NCI-H2196 (cell line): Measurements from ENCODE around the gene CCDC180.
"Not testable (repeated sequence)": the region's sequence is repeated elsewhere in the genome, so short reads cannot be mapped to it uniquely, and the experiment has no call there.

ENCODE experiments used
- DNase-seq: peaks from one replicate; lab custom pipeline; 2025; ENCODE audit not compliant: unreplicated experiment; lab: John Stamatoyannopoulos, UW

The CCDC180 gene

DNA sequence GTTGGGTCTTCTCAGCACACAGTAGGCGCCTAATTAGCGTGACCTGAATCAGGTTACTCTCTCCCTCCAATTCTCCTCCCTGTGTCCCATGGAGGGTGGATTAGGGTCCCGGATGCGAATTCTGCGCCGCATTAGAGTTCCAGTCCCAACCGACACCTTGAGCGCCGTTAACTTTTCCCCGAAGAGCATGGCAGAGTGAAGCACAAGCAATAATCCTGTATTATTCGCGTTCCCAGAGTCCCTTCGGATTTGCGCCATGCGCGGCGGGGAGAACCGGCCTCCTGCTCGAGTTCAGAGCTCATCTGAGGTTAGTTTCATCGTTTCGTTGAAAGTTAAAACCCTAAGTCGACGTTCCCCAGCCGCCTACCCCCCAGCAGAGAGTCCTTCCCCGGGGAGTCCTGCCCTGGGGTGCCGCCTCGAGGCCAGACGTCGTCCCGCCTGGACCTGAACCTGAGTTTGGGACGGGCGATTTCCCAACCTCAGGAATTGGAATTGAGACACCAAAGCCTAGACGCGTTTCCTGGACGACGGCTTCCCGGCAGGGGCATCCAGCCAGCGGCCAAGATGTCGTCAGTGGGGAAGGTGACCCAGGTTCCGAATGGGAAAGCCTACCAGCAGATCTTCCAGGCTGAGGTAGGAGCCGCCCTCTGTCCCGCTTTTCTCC, at the start of gene CCDC180:
CCDC180 (plus strand) TSS at position 160 of the 664 bp plus-strand sequence; CDS start at position 565, 405 bp downstream.
- no peak for DNase-seq

DNA sequence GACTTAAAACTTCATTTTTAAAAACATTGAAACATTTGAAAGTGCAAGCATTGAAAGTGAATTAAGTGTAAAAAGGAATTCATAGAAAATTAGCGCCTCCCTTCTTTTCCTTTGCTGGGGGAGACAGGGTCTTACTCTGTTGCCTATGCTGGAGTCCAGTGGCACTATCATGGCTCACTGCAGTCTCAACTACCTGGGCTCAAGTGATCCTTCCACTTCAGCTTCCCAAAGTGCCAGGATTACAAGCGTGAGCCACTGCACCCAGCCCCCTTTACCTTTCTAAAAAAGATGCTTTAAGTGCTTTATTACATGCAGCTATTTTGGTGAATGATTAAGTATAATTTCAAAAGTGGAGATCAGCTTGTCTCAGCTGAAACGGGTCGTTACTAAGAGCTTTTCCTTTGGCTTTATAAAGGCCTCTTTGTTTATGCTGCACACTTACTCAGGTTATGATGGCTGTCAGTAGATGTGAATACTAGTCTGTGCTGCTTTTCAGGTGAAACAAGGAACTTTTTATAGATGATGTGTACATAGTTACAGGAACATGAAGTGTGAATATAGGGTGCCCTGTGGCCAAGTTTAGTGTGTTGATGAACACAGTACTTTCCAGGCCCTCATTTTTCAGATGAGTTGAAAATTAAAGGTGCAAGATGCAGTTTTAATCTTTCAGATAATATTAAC, 47.5 kb upstream of the CCDC180 start:
- DNase-seq: not testable (repeated sequence)

DNA sequence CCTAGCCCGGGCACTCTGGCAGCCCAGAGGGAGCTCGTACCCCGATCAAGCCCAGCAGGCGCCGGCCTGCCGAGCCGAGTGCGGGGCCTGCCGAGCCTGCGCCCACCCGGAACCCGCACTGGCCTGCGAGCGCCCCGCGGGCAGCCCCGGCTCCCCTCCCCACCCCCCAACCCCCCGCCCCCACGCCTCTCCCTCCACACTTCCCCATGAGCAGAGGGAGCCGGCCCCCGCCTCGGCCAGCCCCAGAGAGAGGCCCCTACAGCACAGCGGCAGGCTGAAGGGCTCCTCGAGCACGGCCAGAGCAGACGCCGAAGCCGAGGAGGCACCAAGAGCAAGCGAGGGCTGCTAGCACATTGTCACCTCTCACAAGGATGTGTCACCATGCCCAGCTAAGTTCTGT, 36.2 kb upstream of the CCDC180 start:
- no peak for DNase-seq

DNA sequence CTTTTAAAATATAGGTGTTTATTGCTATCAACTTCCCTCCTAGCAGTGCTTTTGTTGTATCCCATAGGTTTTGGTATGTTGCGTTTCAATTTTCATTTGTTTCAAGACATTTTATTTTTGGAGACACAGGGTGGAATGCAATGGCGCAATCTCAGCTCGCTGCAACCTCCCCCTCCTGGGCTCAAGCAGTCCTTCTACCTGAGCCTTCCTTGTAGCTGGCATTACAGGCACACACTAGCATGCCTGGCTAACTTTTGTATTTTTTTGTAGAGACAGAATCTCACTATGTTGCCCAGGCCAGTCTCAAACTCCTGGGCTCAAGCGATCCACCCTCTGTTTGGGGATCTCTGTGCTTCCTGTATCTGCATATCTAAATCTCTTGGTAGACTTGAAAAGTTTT, 35.4 kb upstream of the CCDC180 start:
- DNase-seq: no peak

DNA sequence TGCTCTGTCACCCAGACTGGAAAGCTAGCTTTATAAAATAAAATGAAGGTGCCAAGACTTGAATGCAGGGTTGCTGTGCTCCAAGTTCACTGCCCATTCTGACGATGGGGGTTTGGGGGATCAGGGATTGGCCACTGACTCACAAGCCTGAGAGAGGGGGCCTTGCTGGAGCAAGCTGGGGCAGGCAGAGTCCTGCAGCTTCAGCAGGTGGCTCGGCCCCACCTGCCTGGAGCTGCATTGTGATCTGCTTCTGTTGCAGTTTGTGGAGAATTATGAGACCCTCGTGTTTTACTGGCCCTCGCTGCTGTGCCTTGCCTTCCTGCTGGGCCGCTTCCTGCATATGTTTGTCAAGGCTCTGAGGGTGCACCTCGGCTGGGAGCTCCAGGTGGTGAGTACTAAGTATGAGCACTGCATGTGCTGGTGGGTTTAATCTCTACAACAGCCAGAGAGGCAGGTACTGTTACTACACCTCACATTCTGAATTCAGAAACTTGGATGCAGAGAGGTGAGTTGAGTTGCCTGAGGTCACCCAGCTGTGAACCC, 31.1 kb upstream of the CCDC180 start:
- DNase-seq: no peak

DNA sequence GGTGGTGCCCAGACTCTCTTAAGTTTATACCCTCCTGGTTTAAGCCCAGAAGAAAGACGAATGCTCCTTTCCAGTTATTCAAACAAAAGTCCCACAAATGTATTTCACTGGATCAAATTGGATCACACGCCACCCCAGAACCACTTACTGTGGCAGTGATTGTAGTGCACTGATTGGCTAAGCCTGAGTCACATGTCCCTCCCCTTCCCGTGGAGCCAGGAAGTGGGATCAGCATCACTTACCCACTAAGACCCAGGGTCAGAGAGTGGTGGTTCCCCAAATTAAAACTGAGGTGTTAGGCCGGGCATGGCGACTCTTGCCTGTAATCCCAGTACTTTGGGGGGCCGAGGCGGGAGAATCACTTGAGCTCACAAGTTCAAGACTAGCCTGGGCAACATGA, 29.5 kb upstream of the CCDC180 start:
- no peak for DNase-seq

DNA sequence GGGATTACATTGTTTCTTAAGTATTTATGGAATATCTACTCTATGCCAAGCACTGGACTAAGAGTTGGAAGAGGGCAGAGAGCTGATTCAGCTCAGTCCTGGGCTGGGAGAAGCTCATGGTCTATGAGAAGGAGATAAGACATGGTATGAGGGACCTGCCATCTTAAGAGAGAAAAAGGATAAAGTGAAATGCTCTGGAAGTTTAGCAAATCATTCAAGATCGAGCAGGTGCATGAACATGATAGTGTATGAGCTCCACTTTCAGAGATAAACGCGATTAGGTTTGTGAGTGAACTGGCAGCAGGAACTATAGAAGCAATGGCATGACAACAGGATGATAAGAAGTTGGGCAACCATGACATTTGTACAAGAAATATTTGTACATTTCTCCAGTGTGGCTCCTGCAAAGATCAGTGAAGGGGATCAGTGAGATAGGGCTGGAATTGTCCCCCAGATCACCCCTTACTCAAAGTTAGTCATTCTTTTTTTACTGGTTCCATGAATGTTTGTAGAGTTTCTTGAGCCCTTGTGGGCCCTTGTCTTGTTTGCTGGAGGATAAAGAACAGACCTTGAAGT, 26.6 kb upstream of the CCDC180 start:
- DNase-seq: no peak

DNA sequence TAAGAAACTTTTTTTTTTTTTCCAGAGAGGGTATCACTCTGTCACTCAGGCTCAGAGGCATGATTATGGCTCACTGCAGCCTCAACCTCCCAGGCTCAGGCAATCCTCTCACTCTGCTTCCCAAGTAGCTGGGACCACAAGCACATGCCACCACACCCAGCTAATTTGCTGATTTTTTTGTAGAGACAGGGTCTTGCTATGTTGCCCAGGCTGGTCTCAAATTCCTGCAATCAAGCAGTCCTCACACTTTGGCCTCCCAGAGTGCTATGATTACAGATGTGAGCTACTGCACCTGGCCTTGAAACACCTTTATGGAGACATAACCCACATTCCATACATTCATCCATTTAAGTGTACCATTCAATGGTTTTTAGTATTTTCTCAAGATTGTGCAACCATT, 23.7 kb upstream of the CCDC180 start:
- DNase-seq: no peak

DNA sequence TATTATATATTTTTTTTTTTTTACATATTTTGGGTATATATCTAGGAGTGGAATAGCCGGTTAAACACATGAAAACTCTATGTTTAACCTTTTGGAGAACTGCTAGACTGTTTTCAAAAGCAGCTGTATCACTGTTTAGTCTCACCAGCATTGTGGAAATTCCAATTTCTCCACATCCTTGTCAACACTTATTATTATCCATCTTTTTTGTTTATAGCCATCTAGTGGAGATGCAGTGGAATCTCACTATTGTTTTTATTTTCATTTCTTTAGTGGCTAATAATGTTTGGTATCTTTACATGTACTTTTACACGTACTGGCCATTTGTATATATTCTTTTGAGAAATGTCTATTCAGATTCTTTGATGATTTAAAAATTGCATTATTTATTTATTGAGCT, 22.7 kb upstream of the CCDC180 start:
- DNase-seq: no peak

DNA sequence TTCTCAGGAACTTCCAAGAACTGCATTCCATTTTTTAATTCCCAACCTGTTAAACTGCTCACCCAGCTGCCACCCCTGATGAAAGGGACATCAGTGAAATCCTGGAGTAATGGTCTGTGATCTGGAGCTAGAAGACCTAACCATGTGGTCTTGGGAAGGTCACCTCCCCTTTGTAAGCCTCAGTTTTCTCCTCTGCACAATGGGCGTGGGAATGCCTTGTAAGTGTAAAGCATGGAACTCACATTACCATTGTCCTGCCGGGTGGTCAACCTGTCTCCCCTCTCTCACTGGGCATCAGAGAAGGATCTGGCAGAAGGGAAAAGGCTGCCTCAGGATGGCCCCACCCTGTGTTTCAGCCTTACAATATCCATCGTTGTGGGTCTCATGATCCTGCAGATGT, 15.3 kb upstream of the CCDC180 start:
- no peak for DNase-seq

DNA sequence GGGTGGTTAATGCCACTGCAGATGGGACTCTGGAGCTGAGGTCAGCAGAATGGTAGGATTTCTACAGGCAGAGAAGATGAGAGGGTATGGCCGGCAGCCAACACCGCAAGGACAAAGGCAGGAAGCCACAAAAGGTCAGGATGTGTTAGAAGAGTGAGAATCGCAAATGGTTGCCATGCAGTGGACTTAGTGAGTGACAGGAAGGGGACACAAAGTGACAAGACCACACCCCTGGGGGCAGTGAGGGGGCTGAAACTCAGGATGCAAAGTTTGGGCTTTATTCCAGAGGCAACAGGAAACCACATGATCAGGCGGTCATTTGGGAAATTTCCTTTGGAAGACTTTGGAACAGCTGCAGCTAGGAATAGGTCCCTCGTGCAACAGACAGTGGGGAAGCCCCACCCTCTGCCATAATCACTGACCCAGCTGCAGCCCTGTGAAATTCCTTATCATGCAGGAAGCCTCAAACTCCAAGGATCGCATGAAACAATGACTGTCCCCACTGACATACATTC, 14.2 kb upstream of the CCDC180 start:
- peak; percentile 77 for DNase-seq

DNA sequence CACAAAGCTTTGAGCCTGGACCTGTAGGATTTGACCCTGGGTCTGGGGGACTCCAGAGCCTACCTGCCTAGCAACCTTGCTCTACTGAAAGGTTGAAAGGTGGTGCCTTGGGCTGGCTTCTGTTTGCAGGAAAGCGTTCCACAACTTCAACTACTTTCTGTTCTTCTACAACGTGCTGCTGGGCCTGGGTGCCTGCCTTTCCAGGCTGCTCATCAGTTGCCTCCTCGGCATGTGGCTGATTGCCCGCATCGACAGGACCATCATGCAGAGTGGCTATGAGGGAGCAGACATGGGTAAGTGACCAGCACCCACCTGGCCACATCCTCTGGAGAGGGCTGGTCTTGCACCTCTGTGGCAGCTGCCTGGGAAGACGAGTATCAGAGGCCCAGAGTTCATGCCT, 13.6 kb upstream of the CCDC180 start:
- DNase-seq: no peak

DNA sequence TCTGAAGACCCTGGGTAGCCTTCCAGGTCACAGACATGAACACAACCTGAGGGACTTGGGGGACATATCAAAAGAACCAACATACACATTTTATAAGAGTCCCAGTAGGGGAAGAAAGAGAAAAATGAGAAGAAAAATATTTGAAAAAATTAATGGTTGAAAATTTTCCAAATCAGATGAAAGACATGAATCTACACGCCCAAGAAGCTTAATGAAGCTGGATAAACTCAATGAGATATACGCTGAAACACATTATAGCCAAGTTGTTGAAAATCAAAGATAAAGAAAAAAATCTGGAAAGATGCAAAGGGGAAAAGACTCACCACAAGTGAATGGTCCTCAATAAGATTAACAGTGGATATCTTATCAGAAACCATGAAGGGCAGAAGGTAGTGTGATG, 9.6 kb upstream of the CCDC180 start:
- DNase-seq: no peak

DNA sequence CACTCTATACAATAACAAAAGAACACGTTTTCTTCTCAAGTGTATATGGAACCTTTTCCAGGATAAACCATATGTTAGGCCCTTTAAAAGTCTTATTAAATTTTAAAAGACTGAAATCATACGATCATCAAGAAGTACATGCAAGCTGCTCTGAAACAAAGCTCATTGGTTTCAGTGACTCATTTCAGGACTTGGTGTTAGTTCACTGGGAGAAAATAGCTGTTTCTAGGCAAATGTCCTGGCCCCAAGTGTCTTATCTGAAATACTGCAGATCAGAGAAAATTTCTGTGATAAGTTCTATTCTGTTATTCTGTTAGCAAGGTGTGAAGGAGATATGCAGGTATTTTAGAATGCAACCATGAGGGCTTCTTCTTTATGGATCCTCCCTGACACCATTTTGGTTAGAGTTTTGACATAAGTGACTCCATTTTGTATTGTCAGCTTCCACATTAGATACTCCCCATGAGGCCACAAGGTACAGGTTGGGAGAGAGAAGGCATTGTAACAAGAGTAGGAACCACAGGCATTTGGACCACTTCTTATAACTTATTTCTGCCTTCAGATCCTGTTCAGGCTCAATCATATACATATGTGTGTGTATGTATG, 7.5 kb upstream of the CCDC180 start:
- DNase-seq: no peak

DNA sequence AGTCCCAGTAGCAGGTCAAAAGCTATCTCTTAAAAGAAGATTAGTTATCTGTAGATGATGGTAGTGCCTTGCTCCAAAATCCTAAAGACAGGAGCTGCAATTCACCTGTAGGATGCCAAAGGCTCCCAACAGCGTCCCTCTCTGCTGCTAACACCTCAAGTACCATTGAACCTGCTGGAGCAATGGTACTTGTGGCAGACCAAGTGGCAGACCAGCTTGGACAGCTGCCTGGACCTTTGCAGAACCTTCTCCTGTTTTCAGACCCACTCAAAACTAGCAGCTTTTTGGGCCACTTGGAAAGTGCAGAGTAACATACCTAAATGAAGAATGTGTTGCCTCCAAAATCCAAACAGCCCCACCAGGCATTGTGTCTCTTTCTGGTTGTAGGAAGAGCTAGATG, 6.9 kb upstream of the CCDC180 start:
- no peak for DNase-seq

DNA sequence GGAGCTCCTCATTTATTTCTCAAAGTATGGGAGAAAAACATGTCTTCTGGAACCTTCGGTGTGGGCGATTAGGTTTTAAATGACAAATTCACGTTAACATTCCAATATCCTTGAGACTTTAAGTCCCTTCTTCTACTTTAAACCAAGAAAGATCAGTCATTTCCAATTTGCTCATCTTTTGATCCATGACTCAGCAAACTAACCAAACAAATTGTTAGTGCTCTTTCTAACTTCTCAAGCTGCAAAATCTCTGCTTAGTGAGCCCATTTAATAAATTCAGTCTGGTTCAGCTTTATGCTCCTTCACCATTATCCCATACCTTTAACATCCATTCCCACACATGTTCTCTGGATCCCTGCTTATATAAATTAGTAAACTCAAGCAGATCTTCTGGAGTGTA, 5.5 kb upstream of the CCDC180 start:
- DNase-seq: no peak

DNA sequence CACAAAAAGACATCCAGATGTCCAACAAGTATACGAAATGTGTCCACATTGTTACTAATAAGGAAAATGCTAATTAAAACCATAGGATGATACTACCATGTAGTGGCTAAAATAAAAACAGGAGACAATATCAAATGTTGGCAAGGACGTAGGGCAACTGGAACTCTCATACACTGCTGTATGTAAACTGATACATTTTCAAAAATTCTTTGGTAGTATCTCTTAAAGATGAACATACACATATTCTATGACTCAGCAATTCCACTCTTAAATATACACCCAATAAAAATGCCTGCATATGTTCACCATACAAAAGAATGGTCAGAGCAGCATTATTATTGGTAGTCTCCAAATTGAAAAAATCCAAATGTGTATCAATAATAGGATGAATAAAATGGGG, 2.9 kb upstream of the CCDC180 start:
- no peak for DNase-seq

DNA sequence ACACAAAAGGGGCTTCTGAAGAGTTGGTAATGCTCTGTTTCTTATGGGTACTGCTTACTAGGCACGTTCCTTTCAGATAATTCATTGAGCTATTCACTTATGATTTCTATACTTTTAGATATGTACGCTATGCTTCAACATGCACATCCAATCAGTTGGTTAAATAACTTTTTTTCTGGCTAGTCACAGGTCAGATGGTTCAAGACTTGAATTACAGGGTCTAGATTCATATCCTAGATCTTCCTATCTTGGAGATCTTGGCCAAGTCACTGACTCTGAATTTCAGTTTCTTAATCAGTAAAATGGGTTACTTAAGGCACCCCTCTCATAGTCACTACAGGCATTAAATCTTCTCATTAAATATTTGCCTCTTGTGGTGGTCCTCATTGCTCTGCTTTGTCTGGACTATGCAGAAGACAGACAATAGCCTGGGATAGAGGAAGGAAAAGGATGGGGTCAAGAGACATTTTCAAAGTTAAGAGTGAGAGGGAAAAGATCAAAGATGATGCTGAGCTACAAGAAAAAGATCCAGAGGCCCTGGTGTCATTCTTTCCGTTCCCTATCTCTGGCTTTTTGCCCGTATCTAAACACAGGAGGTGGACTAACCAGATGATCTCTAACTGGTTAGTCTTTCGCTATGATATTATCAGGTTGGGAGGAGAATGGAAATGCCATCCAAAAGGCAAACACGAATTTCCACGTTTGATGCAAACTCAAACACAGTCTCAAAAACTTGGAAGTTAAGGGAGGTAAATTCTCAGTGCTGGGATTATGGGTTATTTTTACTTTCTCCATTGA, 1.8 kb upstream of the CCDC180 start:
- no peak for DNase-seq

DNA sequence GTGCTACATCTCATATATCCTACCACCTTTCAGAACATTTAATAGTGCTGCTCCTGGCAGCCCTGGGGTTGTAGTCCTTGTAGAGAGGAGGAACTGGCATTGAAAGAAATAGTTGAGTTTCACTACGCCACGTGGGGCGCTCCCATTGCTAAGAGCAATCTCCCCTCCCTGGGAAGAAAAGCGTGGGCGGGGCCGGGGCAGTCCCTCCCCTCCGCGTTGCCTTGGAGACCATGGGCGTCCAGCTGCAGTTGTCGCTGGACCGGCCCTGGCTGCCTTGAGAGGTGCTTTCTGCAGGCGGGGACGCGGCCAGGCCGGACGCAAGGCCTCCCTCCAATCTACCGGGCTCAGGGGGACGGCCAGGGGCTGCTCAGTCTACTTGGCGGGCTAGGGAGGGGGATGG, 368 bp upstream of the CCDC180 start:
- no peak for DNase-seq

DNA sequence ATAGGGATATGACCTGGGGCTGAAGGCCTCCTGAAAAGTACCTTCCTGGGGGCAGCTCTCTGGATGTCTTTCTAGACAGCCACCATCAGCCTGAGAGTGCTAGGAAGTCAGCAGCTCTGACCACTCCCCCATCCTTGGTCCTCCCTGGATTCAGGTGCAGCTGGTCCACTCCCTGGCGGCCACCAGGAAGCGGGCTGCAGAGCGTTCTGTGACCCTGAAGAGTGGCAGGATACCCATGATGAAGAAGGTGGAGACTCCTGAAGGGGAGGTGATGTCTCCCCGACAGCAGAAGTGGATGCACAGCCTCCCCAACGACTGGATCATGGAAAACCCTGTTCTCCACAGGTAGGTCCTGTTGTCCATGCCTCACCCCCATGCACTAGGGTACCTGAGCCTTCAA, 1.8 kb downstream of the CCDC180 start:
- no peak for DNase-seq

DNA sequence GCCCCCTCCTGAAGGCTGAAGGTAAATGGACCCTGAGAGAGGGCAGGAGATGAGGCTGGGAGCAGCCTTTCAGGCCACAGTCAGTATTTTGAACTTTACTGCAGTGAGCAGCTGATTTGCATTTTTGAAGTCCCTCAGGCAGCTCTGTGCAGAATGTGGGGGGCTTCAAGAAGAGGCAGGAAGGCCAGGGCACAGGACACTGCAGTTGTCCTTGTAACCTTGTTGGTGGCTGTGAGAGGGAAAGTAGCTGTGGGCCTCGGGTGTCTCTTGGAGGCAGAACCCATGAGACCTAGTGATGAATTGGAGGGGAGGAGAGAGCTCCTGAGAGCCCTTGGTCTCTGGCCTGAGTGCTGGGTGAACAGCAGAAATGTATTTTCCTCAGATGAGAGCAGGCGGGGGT, 2.6 kb downstream of the CCDC180 start:
- DNase-seq: no peak
